Neural crest cell (in vitro differentiated cells): ENCODE data around the gene TACC2. TPM values are rescaled to one million over a fixed set of nuclear protein-coding genes. Genes with fewer than 3 reads are reported as not detected.
A peak's percentile ranks its signal among the peaks of the same experiment; 100 is the strongest.

ENCODE experiments used
- DNase-seq: peaks from one replicate; pipeline ENCODE4 v3.0.0; 2021; ENCODE audit warnings: low read depth, mixed read lengths, low spot score
- H3K27ac Mint-ChIP-seq: one replicate; pipeline ENCODE4 v1.8.0; 2021; ENCODE audit warnings: mild to moderate bottlenecking, mixed read lengths; ENCODE audit not compliant: unreplicated experiment
- H3K27me3 Mint-ChIP-seq: 2 replicates; pipeline ENCODE4 v1.8.0; 2021; ENCODE audit warnings: low read depth, mild to moderate bottlenecking, mixed read lengths
- H3K36me3 Mint-ChIP-seq: 2 replicates; pipeline ENCODE4 v1.8.0; 2021; ENCODE audit warnings: low read depth, mild to moderate bottlenecking, mixed read lengths
- H3K4me1 Mint-ChIP-seq: 2 replicates; pipeline ENCODE4 v1.8.0; 2021; ENCODE audit warnings: mixed read lengths
- H3K4me3 Mint-ChIP-seq: one replicate; pipeline ENCODE4 v1.8.0; 2021; ENCODE audit warnings: mild to moderate bottlenecking, mixed read lengths
- H3K9me3 Mint-ChIP-seq: 2 replicates; pipeline ENCODE4 v1.8.0; 2021; ENCODE audit warnings: mixed read lengths
- CTCF ChIP-seq: fragments of 200-600 bp; sonication (generic); conservative IDR thresholded peaks from 2 replicates; pipeline ENCODE4 v1.5.0; 2021; ENCODE audit warnings: antibody characterized with exemption, mild to moderate bottlenecking
- total RNA-seq: library from RNA; stranded (reverse); gene quantifications from 2 replicates; pipeline ENCODE4 v1.2.1, GENCODE V29; 2021

TACC2 gene
- total RNA-seq, 1 donor from 2014 or later, result 48.2 TPM

GRCh38 chr10:122051609-122052385 lies 62.8 kb downstream of the TACC2 start:
- Mint-ChIP-seq H3K4me3 (peak overlapping the region; percentile 12), H3K27ac (peak overlapping the region; percentile 1), H3K36me3 (peaks cover 5% of the 10 kb centered on the region), H3K27me3 (no peaks in the 10 kb centered on the region), H3K4me1 (peaks cover 38% of the 10 kb centered on the region), H3K9me3 (peaks cover 3% of the 10 kb centered on the region)
- peak; percentile 51 for DNase-seq
- TF ChIP-seq CTCF, result peak; percentile 75

- Mint-ChIP-seq H3K9me3 (peaks cover 3% of the 10 kb centered on the region), H3K4me1 (peaks cover 36% of the 10 kb centered on the region), H3K27me3 (no peaks in the 10 kb centered on the region), H3K4me3 (no peak overlapping the region), H3K36me3 (peaks cover 5% of the 10 kb centered on the region), H3K27ac (no peak overlapping the region)
- no peak for DNase-seq
- no peak for TF ChIP-seq CTCF
Measured at GRCh38 chr10:122052701-122053100, 63.7 kb downstream of the TACC2 start.

- peaks cover 34% of the 10 kb centered on the region for H3K4me1 Mint-ChIP-seq
- TF ChIP-seq CTCF, result no peak
- no peak for DNase-seq
- no peak overlapping the region for H3K4me3 Mint-ChIP-seq
- peaks cover 3% of the 10 kb centered on the region for H3K9me3 Mint-ChIP-seq
- H3K36me3 Mint-ChIP-seq, result peaks cover 5% of the 10 kb centered on the region
- no peak overlapping the region for H3K27ac Mint-ChIP-seq
- H3K27me3 Mint-ChIP-seq, result no peaks in the 10 kb centered on the region
Measured at GRCh38 chr10:122053314-122053713, 64.4 kb downstream of the TACC2 start.

- TF ChIP-seq CTCF, result peak; percentile 64
- Mint-ChIP-seq H3K27ac (peak overlapping the region; percentile 17), H3K4me3 (no peak overlapping the region), H3K4me1 (peaks cover 28% of the 10 kb centered on the region), H3K36me3 (peaks cover 5% of the 10 kb centered on the region), H3K9me3 (peaks cover 3% of the 10 kb centered on the region), H3K27me3 (no peaks in the 10 kb centered on the region)
- DNase-seq, result peak; percentile 36
Measured at GRCh38 chr10:122054048-122055025, 65.4 kb downstream of the TACC2 start.

- Mint-ChIP-seq H3K27ac (no peak overlapping the region), H3K9me3 (peaks cover 3% of the 10 kb centered on the region)
Measured at GRCh38 chr10:122055252-122055651, 66.3 kb downstream of the TACC2 start.

More at GRCh38 chr10:122055252-122055651, 66.3 kb downstream of the TACC2 start:
- H3K4me1 Mint-ChIP-seq, result peaks cover 28% of the 10 kb centered on the region
- no peak for TF ChIP-seq CTCF
- no peak for DNase-seq
- H3K27me3 Mint-ChIP-seq, result no peaks in the 10 kb centered on the region
- H3K4me3 Mint-ChIP-seq, result no peak overlapping the region
- peaks cover 5% of the 10 kb centered on the region for H3K36me3 Mint-ChIP-seq
